ENCODE data around the gene GJD3.
A peak's percentile ranks its signal among the peaks of the same experiment; 100 is the strongest.

The GJD3 gene

GRCh38 chr17:40361063-40361924 lies 3.2 kb downstream of the GJD3 start:
- no peak overlapping the region for H3K27ac ChIP-seq (ENCODE audit: low read length)
- no peak overlapping the region for H3K9ac ChIP-seq (ENCODE audit: low read length)
- no peaks in the 10 kb centered on the region for H3K36me3 ChIP-seq (replicated peaks; ENCODE audit: insufficient read depth, low read length)
- no peak overlapping the region for H2AFZ ChIP-seq (ENCODE audit: low read length)
- TF ChIP-seq CTCF (IDR thresholded peaks at IDR 0.05; ENCODE audit: low read length) (no peak), EZH2phosphoT487 (IDR thresholded peaks at IDR 0.05; ENCODE audit: low read length) (no peak), EZH2 (optimal IDR thresholded peaks at IDR 0.05; ENCODE audit: low read depth, low read length) (no peak)
- no peaks in the 10 kb centered on the region for H3K9me3 ChIP-seq (replicated peaks; ENCODE audit: insufficient read depth, low read length)
- no peaks in the 10 kb centered on the region for H3K27me3 ChIP-seq (replicated peaks; ENCODE audit: insufficient read depth, low read length)
- H3K4me3 ChIP-seq (ENCODE audit: low read length): no peak overlapping the region
- no peaks in the 10 kb centered on the region for H4K20me1 ChIP-seq (ENCODE audit: insufficient read depth, low read length)
- H3K4me1 ChIP-seq (ENCODE audit: low read length): peaks cover 4% of the 10 kb centered on the region; the same call in 1 of the 2 replicates
- no peaks in the 10 kb centered on the region for H3K9me2 ChIP-seq (replicated peaks; ENCODE audit: insufficient read depth, low read length)
- peaks cover 11% of the 10 kb centered on the region for H3F3A ChIP-seq (ENCODE audit: insufficient read depth, low read length)
- no peak overlapping the region for H3K4me2 ChIP-seq (ENCODE audit: low read depth, low read length)
- no peak for DNase-seq
- H3K79me2 ChIP-seq (ENCODE audit: low read length): no peaks in the 10 kb centered on the region

- no peaks in the 10 kb centered on the region for H4K20me1 ChIP-seq (ENCODE audit: insufficient read depth, low read length)
- H3K4me2 ChIP-seq (ENCODE audit: low read depth, low read length): no peak overlapping the region
- H3K36me3 ChIP-seq (replicated peaks; ENCODE audit: insufficient read depth, low read length): no peaks in the 10 kb centered on the region
- H2AFZ ChIP-seq (ENCODE audit: low read length): no peak overlapping the region
- no peak for TF ChIP-seq CTCF (IDR thresholded peaks at IDR 0.05; ENCODE audit: low read length)
- no peak for TF ChIP-seq EZH2phosphoT487 (IDR thresholded peaks at IDR 0.05; ENCODE audit: low read length)
- no peak for TF ChIP-seq EZH2 (optimal IDR thresholded peaks at IDR 0.05; ENCODE audit: low read depth, low read length)
- H3K4me1 ChIP-seq (ENCODE audit: low read length): peaks cover 4% of the 10 kb centered on the region; the same call in 1 of the 2 replicates
- no peak overlapping the region for H3K4me3 ChIP-seq (ENCODE audit: low read length)
- no peaks in the 10 kb centered on the region for H3K79me2 ChIP-seq (ENCODE audit: low read length)
- no peak overlapping the region for H3K27ac ChIP-seq (ENCODE audit: low read length)
- no peak overlapping the region for H3K9ac ChIP-seq (ENCODE audit: low read length)
- H3K9me3 ChIP-seq (replicated peaks; ENCODE audit: insufficient read depth, low read length): no peaks in the 10 kb centered on the region
- DNase-seq: no peak
- H3K27me3 ChIP-seq (replicated peaks; ENCODE audit: insufficient read depth, low read length): no peaks in the 10 kb centered on the region
- H3F3A ChIP-seq (ENCODE audit: insufficient read depth, low read length): peaks cover 11% of the 10 kb centered on the region
- no peaks in the 10 kb centered on the region for H3K9me2 ChIP-seq (replicated peaks; ENCODE audit: insufficient read depth, low read length)
Measured at GRCh38 chr17:40360091-40360490, 4.4 kb downstream of the GJD3 start.

GRCh38 chr17:40358323-40359038 lies 6.1 kb downstream of the GJD3 start:
- no peak overlapping the region; the same call in 1 of the 2 replicates for H3K4me3 ChIP-seq (ENCODE audit: low read length)
- peaks cover 4% of the 10 kb centered on the region; the same call in 1 of the 2 replicates for H3K4me1 ChIP-seq (ENCODE audit: low read length)
- H4K20me1 ChIP-seq (ENCODE audit: insufficient read depth, low read length): no peaks in the 10 kb centered on the region
- H3K27ac ChIP-seq (ENCODE audit: low read length): no peak overlapping the region
- no peaks in the 10 kb centered on the region for H3K27me3 ChIP-seq (replicated peaks; ENCODE audit: insufficient read depth, low read length)
- no peaks in the 10 kb centered on the region for H3K36me3 ChIP-seq (replicated peaks; ENCODE audit: insufficient read depth, low read length)
- no peaks in the 10 kb centered on the region for H3K9me2 ChIP-seq (replicated peaks; ENCODE audit: insufficient read depth, low read length)
- no peaks in the 10 kb centered on the region for H3K9me3 ChIP-seq (replicated peaks; ENCODE audit: insufficient read depth, low read length)
- no peak for TF ChIP-seq EZH2phosphoT487 (IDR thresholded peaks at IDR 0.05; ENCODE audit: low read length)
- peak; percentile 90 for TF ChIP-seq CTCF (IDR thresholded peaks at IDR 0.05; ENCODE audit: low read length)
- H2AFZ ChIP-seq (ENCODE audit: low read length): no peak overlapping the region
- no peak overlapping the region for H3K9ac ChIP-seq (ENCODE audit: low read length)
- H3K4me2 ChIP-seq (ENCODE audit: low read depth, low read length): peak overlapping the region; percentile 53; the same call in 1 of the 2 replicates
- no peaks in the 10 kb centered on the region for H3K79me2 ChIP-seq (ENCODE audit: low read length)
- peaks cover 11% of the 10 kb centered on the region for H3F3A ChIP-seq (ENCODE audit: insufficient read depth, low read length)
- DNase-seq: peak; percentile 80

All from MM.1S (cell line).